ENCODE measurements around the gene LAPTM5.

LAPTM5 gene

GRCh38 chr1:30775433-30775975 lies 17.9 kb upstream of the LAPTM5 start:
- no peak overlapping the region for H2BK120ac ChIP-seq (ENCODE audit: insufficient read depth, low read length, poor library complexity)
- H4K8ac ChIP-seq (ENCODE audit: low read depth, low read length) = no peak overlapping the region
- H3K9me3 ChIP-seq (ENCODE audit: insufficient read depth, low read depth, low read length) = no peaks in the 10 kb centered on the region
- no peak overlapping the region for H3K14ac ChIP-seq (ENCODE audit: low read length)
- no peak overlapping the region for H4K91ac ChIP-seq (ENCODE audit: low read depth, low read length)
- no peak overlapping the region for H2AFZ ChIP-seq (ENCODE audit: insufficient read depth, low read length, poor library complexity)
- no peak for DNase-seq
- no CpG with 5 or more reads among the region's 12 CpGs for WGBS (ENCODE audit: extremely low coverage, insufficient coverage, insufficient read length)
- H3K4me1 ChIP-seq (ENCODE audit: control insufficient read depth in 1 of 2, insufficient read depth in 2 of 2, low read length in 2 of 2) = no peaks in the 10 kb centered on the region
- no peak overlapping the region for H2BK12ac ChIP-seq (ENCODE audit: low read length)
- H3K27ac ChIP-seq (ENCODE audit: low read depth, low read length) = no peak overlapping the region
- no peak overlapping the region for H3K4me2 ChIP-seq (ENCODE audit: low read length)
- H2BK5ac ChIP-seq (ENCODE audit: low read depth, low read length, poor library complexity) = no peak overlapping the region
- H3K9ac ChIP-seq (ENCODE audit: low read length) = no peak overlapping the region
- no peak overlapping the region for H3K4me3 ChIP-seq (ENCODE audit: low read depth, low read length)
- H2AK5ac ChIP-seq (ENCODE audit: low read length) = no peak overlapping the region
- H3K79me2 ChIP-seq (ENCODE audit: control insufficient read depth, insufficient read depth, low read length, poor library complexity) = no peaks in the 10 kb centered on the region
- no peaks in the 10 kb centered on the region for H3K36me3 ChIP-seq (ENCODE audit: control insufficient read depth in 1 of 2, insufficient read depth in 2 of 2, low read length in 2 of 2)
- H3K4ac ChIP-seq (ENCODE audit: low read depth, low read length) = no peak overlapping the region
- H3K18ac ChIP-seq (ENCODE audit: low read length) = no peak overlapping the region
- H3K23ac ChIP-seq (ENCODE audit: low read length) = no peak overlapping the region
- no peaks in the 10 kb centered on the region for H3K79me1 ChIP-seq (ENCODE audit: low read length)
- H3K27me3 ChIP-seq (ENCODE audit: insufficient read depth, low read length) = no peaks in the 10 kb centered on the region
- H4K12ac ChIP-seq (ENCODE audit: low read depth, low read length) = no peak overlapping the region

DNA sequence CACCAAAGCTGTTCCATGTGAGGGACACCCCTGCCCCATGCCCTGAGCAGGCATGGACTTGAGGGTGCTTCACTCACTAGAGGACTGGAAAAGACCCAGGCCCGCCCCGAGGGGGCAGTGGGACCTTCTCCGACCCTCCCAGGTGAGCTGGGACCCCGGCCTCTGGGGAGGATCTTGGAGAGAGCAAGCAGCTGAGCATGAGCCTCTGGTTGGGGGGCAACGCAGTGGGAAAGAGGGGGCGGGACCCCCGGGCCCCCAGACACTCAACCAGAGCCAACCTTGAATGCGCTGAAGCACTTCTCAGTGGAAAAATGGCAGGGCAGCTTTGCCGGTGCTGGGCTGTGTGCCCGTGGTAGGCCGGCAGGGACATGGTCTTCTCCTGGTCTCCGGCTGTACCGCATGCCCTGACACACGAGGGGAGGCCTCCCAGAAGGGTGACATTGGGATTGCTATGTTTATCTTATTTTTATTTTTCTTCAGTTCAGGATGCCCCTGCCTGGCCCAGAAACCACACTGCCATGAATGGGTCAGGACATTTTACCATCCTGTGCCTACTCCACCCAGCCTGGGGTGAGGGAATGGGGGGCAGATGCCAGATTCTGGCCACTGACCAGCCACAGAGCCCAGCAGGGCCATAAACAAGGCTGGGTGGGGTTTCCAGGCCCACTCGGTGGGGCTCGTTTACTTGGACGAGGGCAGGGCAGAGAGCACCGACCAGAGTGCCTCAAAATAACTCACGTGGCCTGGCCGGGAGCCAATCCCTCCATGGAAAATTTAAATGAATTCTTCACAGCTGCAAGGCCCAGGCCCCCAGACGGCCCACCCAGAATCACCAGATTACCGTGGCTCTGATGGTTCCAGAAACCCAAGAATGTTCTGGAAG lies 17.2 kb upstream of the LAPTM5 start:
- no peaks in the 10 kb centered on the region for H3K9me3 ChIP-seq (ENCODE audit: insufficient read depth, low read depth, low read length)

DNA sequence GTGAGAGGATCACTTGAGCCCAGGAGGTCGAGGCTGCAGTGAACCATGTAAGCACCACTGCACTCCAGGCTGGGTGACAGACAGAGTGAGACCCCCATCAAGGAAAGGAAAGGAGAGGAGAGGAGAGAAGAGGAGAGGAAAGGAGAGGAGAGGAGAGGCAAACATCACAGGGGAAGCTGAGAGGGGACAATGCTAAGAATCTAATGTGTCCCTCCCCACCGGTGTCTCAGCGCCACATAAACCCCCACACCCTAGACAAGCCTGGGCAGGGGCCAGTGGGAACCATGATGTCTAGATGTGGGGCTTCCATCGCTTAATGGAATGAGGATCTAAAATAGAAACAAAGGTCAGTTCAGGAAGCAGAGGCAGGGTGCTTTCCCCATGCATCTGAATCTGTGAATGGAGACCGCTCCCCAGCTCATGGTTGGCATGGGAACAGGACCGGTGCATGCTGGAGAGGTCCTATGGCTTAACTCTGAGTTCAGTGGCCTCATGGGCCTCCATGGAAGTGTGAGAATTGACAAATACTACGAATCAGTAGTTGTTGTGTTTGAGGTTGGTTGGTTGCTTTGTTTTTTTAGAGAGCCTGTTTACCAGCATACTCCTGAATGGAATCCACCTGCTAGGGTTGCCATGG lies 16.3 kb upstream of the LAPTM5 start:
- no peak overlapping the region for H4K91ac ChIP-seq (ENCODE audit: low read depth, low read length)
- no peaks in the 10 kb centered on the region for H3K79me1 ChIP-seq (ENCODE audit: low read length)
- H3K9ac ChIP-seq (ENCODE audit: low read length) = no peak overlapping the region
- no peaks in the 10 kb centered on the region for H3K4me1 ChIP-seq (ENCODE audit: control insufficient read depth in 1 of 2, insufficient read depth in 2 of 2, low read length in 2 of 2)
- H4K12ac ChIP-seq (ENCODE audit: low read depth, low read length) = no peak overlapping the region
- no peak overlapping the region for H3K23ac ChIP-seq (ENCODE audit: low read length)
- H2BK120ac ChIP-seq (ENCODE audit: insufficient read depth, low read length, poor library complexity) = no peak overlapping the region
- H2BK5ac ChIP-seq (ENCODE audit: low read depth, low read length, poor library complexity) = no peak overlapping the region
- H3K9me3 ChIP-seq (ENCODE audit: insufficient read depth, low read depth, low read length) = no peaks in the 10 kb centered on the region
- no peak overlapping the region for H2AK5ac ChIP-seq (ENCODE audit: low read length)
- no peak overlapping the region for H3K4ac ChIP-seq (ENCODE audit: low read depth, low read length)
- H3K14ac ChIP-seq (ENCODE audit: low read length) = no peak overlapping the region
- DNase-seq = no peak
- H3K27me3 ChIP-seq (ENCODE audit: insufficient read depth, low read length) = no peaks in the 10 kb centered on the region
- no peak overlapping the region for H2AFZ ChIP-seq (ENCODE audit: insufficient read depth, low read length, poor library complexity)
- no peak overlapping the region for H3K4me3 ChIP-seq (ENCODE audit: low read depth, low read length)
- H3K27ac ChIP-seq (ENCODE audit: low read depth, low read length) = no peak overlapping the region
- no peaks in the 10 kb centered on the region for H3K36me3 ChIP-seq (ENCODE audit: control insufficient read depth in 1 of 2, insufficient read depth in 2 of 2, low read length in 2 of 2)
- WGBS (ENCODE audit: extremely low coverage, insufficient coverage, insufficient read length) = no CpG with 5 or more reads among the region's 7 CpGs
- no peak overlapping the region for H4K8ac ChIP-seq (ENCODE audit: low read depth, low read length)
- no peak overlapping the region for H3K4me2 ChIP-seq (ENCODE audit: low read length)
- H3K18ac ChIP-seq (ENCODE audit: low read length) = no peak overlapping the region
- H3K79me2 ChIP-seq (ENCODE audit: control insufficient read depth, insufficient read depth, low read length, poor library complexity) = no peaks in the 10 kb centered on the region
- no peak overlapping the region for H2BK12ac ChIP-seq (ENCODE audit: low read length)

More for the DNA sequence above, 17.2 kb upstream of the LAPTM5 start:
- Histone ChIP-seq H2AFZ (ENCODE audit: insufficient read depth, low read length, poor library complexity) (no peak overlapping the region), H3K18ac (ENCODE audit: low read length) (no peak overlapping the region), H3K9ac (ENCODE audit: low read length) (no peak overlapping the region), H2BK5ac (ENCODE audit: low read depth, low read length, poor library complexity) (no peak overlapping the region), H4K8ac (ENCODE audit: low read depth, low read length) (no peak overlapping the region), H3K4me3 (ENCODE audit: low read depth, low read length) (no peak overlapping the region), H3K27ac (ENCODE audit: low read depth, low read length) (no peak overlapping the region), H3K4ac (ENCODE audit: low read depth, low read length) (no peak overlapping the region), H3K27me3 (ENCODE audit: insufficient read depth, low read length) (no peaks in the 10 kb centered on the region), H3K14ac (ENCODE audit: low read length) (no peak overlapping the region), H3K79me2 (ENCODE audit: control insufficient read depth, insufficient read depth, low read length, poor library complexity) (no peaks in the 10 kb centered on the region), H2BK120ac (ENCODE audit: insufficient read depth, low read length, poor library complexity) (no peak overlapping the region), H2BK12ac (ENCODE audit: low read length) (no peak overlapping the region), H4K12ac (ENCODE audit: low read depth, low read length) (no peak overlapping the region), H3K79me1 (ENCODE audit: low read length) (no peaks in the 10 kb centered on the region), H3K4me2 (ENCODE audit: low read length) (no peak overlapping the region), H2AK5ac (ENCODE audit: low read length) (no peak overlapping the region), H4K91ac (ENCODE audit: low read depth, low read length) (no peak overlapping the region), H3K36me3 (ENCODE audit: control insufficient read depth in 1 of 2, insufficient read depth in 2 of 2, low read length in 2 of 2) (no peaks in the 10 kb centered on the region), H3K4me1 (ENCODE audit: control insufficient read depth in 1 of 2, insufficient read depth in 2 of 2, low read length in 2 of 2) (no peaks in the 10 kb centered on the region), H3K23ac (ENCODE audit: low read length) (no peak overlapping the region)
- WGBS (ENCODE audit: extremely low coverage, insufficient coverage, insufficient read length) = no CpG with 5 or more reads among the region's 22 CpGs
- no peak for DNase-seq

DNA sequence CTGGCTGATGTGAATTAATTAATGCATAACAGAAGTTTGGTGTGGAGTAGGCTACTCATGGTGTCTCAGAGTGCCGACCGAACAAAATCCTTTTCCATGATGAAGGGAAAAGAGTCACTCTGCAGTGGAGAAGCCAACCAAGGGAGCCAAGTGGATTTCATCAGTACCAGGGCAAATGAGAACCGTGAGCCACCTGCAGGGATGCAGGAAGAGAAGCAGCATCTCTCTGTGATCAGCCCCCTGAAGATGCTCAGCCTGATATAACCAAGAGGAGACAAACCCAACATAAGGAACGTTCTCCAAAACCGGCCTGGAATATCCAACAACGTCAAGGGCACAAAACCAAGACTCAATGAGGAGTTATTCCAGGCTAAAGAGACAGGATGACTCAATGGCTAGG lies 13.4 kb upstream of the LAPTM5 start:
- H3K27ac ChIP-seq (ENCODE audit: low read depth, low read length) = no peak overlapping the region
- no peak overlapping the region for H3K4ac ChIP-seq (ENCODE audit: low read depth, low read length)
- H3K18ac ChIP-seq (ENCODE audit: low read length) = no peak overlapping the region
- no peak overlapping the region for H3K14ac ChIP-seq (ENCODE audit: low read length)
- peaks cover under 1 to 1% of the 10 kb centered on the region in 2 experiments for H3K4me1 ChIP-seq (ENCODE audit: control insufficient read depth in 1 of 2, insufficient read depth in 2 of 2, low read length in 2 of 2)
- H3K4me2 ChIP-seq (ENCODE audit: low read length) = no peak overlapping the region
- H2AFZ ChIP-seq (ENCODE audit: insufficient read depth, low read length, poor library complexity) = no peak overlapping the region
- H4K91ac ChIP-seq (ENCODE audit: low read depth, low read length) = no peak overlapping the region
- H3K23ac ChIP-seq (ENCODE audit: low read length) = no peak overlapping the region
- no peak for DNase-seq
- H2BK120ac ChIP-seq (ENCODE audit: insufficient read depth, low read length, poor library complexity) = no peak overlapping the region
- no peak overlapping the region for H3K9ac ChIP-seq (ENCODE audit: low read length)
- no peaks in the 10 kb centered on the region for H3K27me3 ChIP-seq (ENCODE audit: insufficient read depth, low read length)
- no peak overlapping the region for H2AK5ac ChIP-seq (ENCODE audit: low read length)
- H4K8ac ChIP-seq (ENCODE audit: low read depth, low read length) = no peak overlapping the region
- H3K36me3 ChIP-seq (ENCODE audit: control insufficient read depth in 1 of 2, insufficient read depth in 2 of 2, low read length in 2 of 2) = no peaks in the 10 kb centered on the region
- no peak overlapping the region for H2BK12ac ChIP-seq (ENCODE audit: low read length)
- peaks cover 1% of the 10 kb centered on the region for H3K79me1 ChIP-seq (ENCODE audit: low read length)
- H2BK5ac ChIP-seq (ENCODE audit: low read depth, low read length, poor library complexity) = no peak overlapping the region
- H3K4me3 ChIP-seq (ENCODE audit: low read depth, low read length) = no peak overlapping the region
- no CpG with 5 or more reads among the region's 6 CpGs for WGBS (ENCODE audit: extremely low coverage, insufficient coverage, insufficient read length)
- no peak overlapping the region for H4K12ac ChIP-seq (ENCODE audit: low read depth, low read length)
- no peaks in the 10 kb centered on the region for H3K9me3 ChIP-seq (ENCODE audit: insufficient read depth, low read depth, low read length)
- H3K79me2 ChIP-seq (ENCODE audit: control insufficient read depth, insufficient read depth, low read length, poor library complexity) = no peaks in the 10 kb centered on the region
